Vagina (tissue), 2 donors: ENCODE data around the gene CMYA5. TPM values are rescaled to one million over a fixed set of nuclear protein-coding genes. Genes with fewer than 3 reads are reported as not detected.

Source experiments
- DNase-seq, 2 donors: peaks; one replicate each; pipeline ENCODE4 v3.0.0-alpha.2; 2017; ENCODE audit errors: extremely low spot score in 2 of 2
- H3K27ac ChIP-seq: fragments of 200-600 bp; sonication (generic); one replicate; pipeline ENCODE4 v1.5.1; 2019
- H3K27me3 ChIP-seq: fragments of 200-600 bp; sonication (generic); one replicate; pipeline ENCODE4 v1.5.1; 2019
- H3K36me3 ChIP-seq, 2 donors: fragments of 200-600 bp; sonication (generic); one replicate each; pipeline ENCODE4 v1.5.1; 2017 to 2019
- H3K4me1 ChIP-seq: fragments of 200-600 bp; sonication (generic); one replicate; pipeline ENCODE4 v1.5.1; 2019
- H3K4me3 ChIP-seq, 2 donors: fragments of 200-600 bp; sonication (generic); 1 replicate in 1 of 2; 2 replicates in 1 of 2; pipeline ENCODE4 v1.5.1; 2016 to 2019
- H3K9me3 ChIP-seq: fragments of 200-600 bp; sonication (generic); one replicate; pipeline ENCODE4 v1.5.1; 2019
- CTCF ChIP-seq, 3 experiments: fragments of 450-650 bp in 2 of 3; fragments of 200-600 bp in 1 of 3; sonication (generic) in 1 of 3; IDR thresholded peaks; one replicate each; pipeline ENCODE4 v1.5.1; 2017 to 2019; ENCODE audit warnings: antibody characterized with exemption in 3 of 3, mild to moderate bottlenecking in 2 of 3, moderate library complexity in 2 of 3
- POLR2A ChIP-seq, 2 donors: fragments of 450-650 bp; IDR thresholded peaks; one replicate each; pipeline ENCODE4 v1.6.1; 2017; ENCODE audit warnings: antibody characterized with exemption in 2 of 2, mild to moderate bottlenecking in 2 of 2, moderate library complexity in 2 of 2
- POLR2AphosphoS5 ChIP-seq, 2 donors: sonication (generic); formaldehyde crosslinking; IDR thresholded peaks; one replicate each; pipeline ENCODE4 v1.9.0; 2017; ENCODE audit warnings: antibody characterized with exemption in 2 of 2, mild to moderate bottlenecking in 2 of 2, low read depth in 1 of 2; ENCODE audit not compliant: insufficient read depth in 1 of 2
- intact Hi-C: fragments of 100-400 bp; cut with DNase I; formaldehyde crosslinking; loops from one replicate; pipeline ENCODE4 v1.15.1; 2023
- total RNA-seq: library from RNA; depleted of rRNA; stranded (reverse); fragments of >200 nt; gene quantifications from one replicate; pipeline ENCODE4 v1.2.3, GENCODE V29; 2016

CMYA5 gene
- total RNA-seq, 1 donor from 2014 or later = 10.1 TPM

DNA sequence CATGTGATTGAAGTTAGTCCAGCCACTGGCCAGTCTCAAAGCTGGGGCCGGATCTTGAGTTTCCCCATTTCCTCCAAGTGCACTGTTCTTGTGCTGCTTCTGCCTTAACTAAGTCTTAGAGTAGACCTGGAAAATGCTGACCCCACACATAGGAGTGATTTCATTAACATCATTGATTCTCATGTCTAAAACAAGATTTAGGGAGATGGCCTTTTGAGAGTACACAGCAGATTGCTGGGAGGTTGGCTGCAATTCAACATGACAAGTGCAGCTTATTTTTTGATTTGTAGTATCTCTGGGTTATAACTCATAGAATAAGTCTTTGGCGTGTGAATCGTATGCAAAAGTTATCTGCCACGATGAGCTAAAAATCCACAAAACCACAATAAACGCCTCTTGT lies 131.0 kb downstream of the CMYA5 start:
- H3K4me3 ChIP-seq = no peak overlapping the region
- intact Hi-C loops = no loop called here
- peak in 1 of 2 donors; percentile 12 for DNase-seq
- no peaks in the 10 kb centered on the region for H3K9me3 ChIP-seq
- H3K36me3 ChIP-seq = no peaks in the 10 kb centered on the region
- TF ChIP-seq POLR2A (IDR thresholded peaks at IDR 0.05) (no peak), CTCF (IDR thresholded peaks at IDR 0.05) (no peak), POLR2AphosphoS5 (IDR thresholded peaks at IDR 0.05; ENCODE audit: insufficient read depth in 1 of 2, low read depth in 1 of 2) (no peak)
- H3K27me3 ChIP-seq = no peaks in the 10 kb centered on the region
- H3K27ac ChIP-seq = no peak overlapping the region
- no peaks in the 10 kb centered on the region for H3K4me1 ChIP-seq

DNA sequence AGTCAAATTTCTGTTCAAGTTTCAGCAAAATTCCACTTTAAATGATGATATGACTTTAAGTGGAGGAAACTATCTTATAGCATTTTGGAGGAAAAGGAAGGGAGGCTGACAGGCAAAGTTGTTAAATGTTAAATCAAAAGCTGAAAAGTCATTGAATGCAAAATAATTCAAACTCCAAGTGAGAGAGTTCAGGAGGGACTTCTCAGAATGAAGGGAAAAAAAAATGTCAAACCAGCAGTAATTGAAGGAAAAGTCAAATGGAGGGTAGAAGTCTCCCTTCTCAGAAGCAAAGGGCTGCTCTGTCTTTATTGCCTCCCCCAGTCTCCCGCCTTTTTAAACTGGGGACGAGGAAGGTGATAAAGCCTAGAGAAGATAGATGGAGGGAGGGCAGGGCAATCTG lies 134.8 kb downstream of the CMYA5 start:
- Histone ChIP-seq H3K4me3 (no peak overlapping the region), H3K27ac (no peak overlapping the region), H3K36me3 (no peaks in the 10 kb centered on the region), H3K9me3 (no peaks in the 10 kb centered on the region), H3K4me1 (no peaks in the 10 kb centered on the region), H3K27me3 (no peaks in the 10 kb centered on the region)
- DNase-seq = no peak
- no peak for TF ChIP-seq CTCF (IDR thresholded peaks at IDR 0.05)
- TF ChIP-seq POLR2A (IDR thresholded peaks at IDR 0.05) = no peak
- TF ChIP-seq POLR2AphosphoS5 (IDR thresholded peaks at IDR 0.05; ENCODE audit: insufficient read depth in 1 of 2, low read depth in 1 of 2) = no peak
- intact Hi-C loops = no loop called here

GRCh38 chr5:79825802-79826201 lies 136.2 kb downstream of the CMYA5 start:
- Histone ChIP-seq H3K9me3 (no peaks in the 10 kb centered on the region), H3K27ac (no peak overlapping the region), H3K36me3 (no peaks in the 10 kb centered on the region), H3K4me1 (no peaks in the 10 kb centered on the region), H3K4me3 (no peak overlapping the region), H3K27me3 (no peaks in the 10 kb centered on the region)
- peak in 1 of 2 donors; percentile 4 for DNase-seq
- TF ChIP-seq POLR2A (IDR thresholded peaks at IDR 0.05) (no peak), CTCF (IDR thresholded peaks at IDR 0.05) (no peak), POLR2AphosphoS5 (IDR thresholded peaks at IDR 0.05; ENCODE audit: insufficient read depth in 1 of 2, low read depth in 1 of 2) (no peak)
- intact Hi-C loops = no loop called here

DNA sequence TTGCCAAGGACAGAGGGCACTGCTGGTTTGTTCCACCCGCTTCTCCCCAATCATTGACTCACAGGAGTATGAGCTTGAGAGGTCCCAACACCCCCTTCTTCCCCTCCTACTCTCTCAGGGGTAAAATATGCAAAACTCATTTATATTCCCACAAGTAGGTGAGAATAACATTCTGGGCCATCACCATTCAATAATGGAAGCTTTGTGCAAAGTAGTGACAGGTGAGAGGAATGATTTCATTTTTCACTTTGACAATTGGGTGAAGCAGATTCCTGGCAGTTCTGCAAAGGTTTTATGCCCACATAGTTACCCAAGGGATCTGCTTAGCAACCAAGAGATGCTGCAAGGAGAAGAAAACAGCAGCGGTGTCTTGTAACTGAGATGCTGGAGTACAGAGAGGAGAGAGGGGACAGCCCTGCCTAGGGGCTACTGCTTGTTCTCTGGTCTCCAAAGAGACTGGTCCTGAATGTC lies 137.6 kb downstream of the CMYA5 start:
- Histone ChIP-seq H3K36me3 (no peaks in the 10 kb centered on the region), H3K27me3 (no peaks in the 10 kb centered on the region), H3K27ac (no peak overlapping the region), H3K4me1 (peaks cover 5% of the 10 kb centered on the region), H3K4me3 (no peak overlapping the region), H3K9me3 (no peaks in the 10 kb centered on the region)
- intact Hi-C loops = no loop called here
- TF ChIP-seq POLR2AphosphoS5 (IDR thresholded peaks at IDR 0.05; ENCODE audit: insufficient read depth in 1 of 2, low read depth in 1 of 2) (no peak), POLR2A (IDR thresholded peaks at IDR 0.05) (no peak), CTCF (IDR thresholded peaks at IDR 0.05) (no peak)
- DNase-seq = peak in 1 of 2 donors; percentile 34

- no peaks in the 10 kb centered on the region for H3K27me3 ChIP-seq
- DNase-seq = peak in 1 of 2 donors; percentile 81
- no peak overlapping the region for H3K27ac ChIP-seq
- H3K9me3 ChIP-seq = no peaks in the 10 kb centered on the region
- H3K36me3 ChIP-seq = no peaks in the 10 kb centered on the region
- H3K4me1 ChIP-seq = peaks cover 6% of the 10 kb centered on the region
- TF ChIP-seq CTCF (IDR thresholded peaks at IDR 0.05) = no peak
- no peak for TF ChIP-seq POLR2A (IDR thresholded peaks at IDR 0.05)
- no peak for TF ChIP-seq POLR2AphosphoS5 (IDR thresholded peaks at IDR 0.05; ENCODE audit: insufficient read depth in 1 of 2, low read depth in 1 of 2)
- H3K4me3 ChIP-seq = no peak overlapping the region
- intact Hi-C loops = no loop called here
Observed at GRCh38 chr5:79829260-79829659, 139.6 kb downstream of the CMYA5 start.
